KMS-11 (cell line): ENCODE results near the gene CIBAR2.
"Not testable (repeated sequence)": the region's sequence is repeated elsewhere in the genome, so short reads cannot be mapped to it uniquely, and the experiment has no call there.

Experiments used
- H2AFZ ChIP-seq: fragments of 200-600 bp; sonication (generic); 2 replicates; pipeline ENCODE4 v1.6.1; 2016; ENCODE audit warnings: antibody characterized with exemption, mixed run types, low read depth
- H3K27ac ChIP-seq: fragments of 200-600 bp; sonication (generic); 2 replicates; pipeline ENCODE4 v1.6.1; 2016; ENCODE audit warnings: mild to moderate bottlenecking, mixed run types
- H3K27me3 ChIP-seq: fragments of 200-600 bp; sonication (generic); 2 replicates; pipeline ENCODE4 v1.6.1; 2017; ENCODE audit warnings: mild to moderate bottlenecking, low read depth, mixed run types, moderate library complexity; ENCODE audit not compliant: insufficient read depth
- H3K36me3 ChIP-seq: fragments of 200-600 bp; sonication (generic); 2 replicates; pipeline ENCODE4 v1.6.1; 2017; ENCODE audit warnings: mild to moderate bottlenecking, mixed run types; ENCODE audit not compliant: insufficient read depth
- H3K4me1 ChIP-seq: fragments of 200-600 bp; sonication (generic); 2 replicates; pipeline ENCODE4 v1.6.1; 2016; ENCODE audit warnings: mild to moderate bottlenecking, low read depth, mixed run types; ENCODE audit not compliant: poor library complexity, severe bottlenecking
- H3K4me2 ChIP-seq: fragments of 200-600 bp; sonication (generic); 2 replicates; pipeline ENCODE4 v1.7.0; 2016; ENCODE audit warnings: mild to moderate bottlenecking, mixed run types
- H3K4me3 ChIP-seq: fragments of 200-600 bp; sonication (generic); IDR thresholded peaks from 2 replicates; pipeline ENCODE4 v1.6.1; 2017; ENCODE audit warnings: low read depth, low read length, mixed read lengths; ENCODE audit not compliant: insufficient read depth
- H3K79me2 ChIP-seq: fragments of 200-600 bp; sonication (generic); 2 replicates; pipeline ENCODE4 v1.6.1; 2016; ENCODE audit warnings: low read depth, mixed run types; ENCODE audit not compliant: insufficient read depth
- H3K9ac ChIP-seq: fragments of 200-600 bp; sonication (generic); 2 replicates; pipeline ENCODE4 v1.6.1; 2016; ENCODE audit warnings: mild to moderate bottlenecking, mixed run types
- H4K20me1 ChIP-seq: fragments of 200-600 bp; sonication (generic); 2 replicates; pipeline ENCODE4 v1.6.1; 2016; ENCODE audit warnings: mild to moderate bottlenecking, mixed run types; ENCODE audit not compliant: insufficient read depth
- TF ChIP-seq, protein P1 (sequence below): fragments of 200-600 bp; sonication (generic); conservative IDR thresholded peaks from 2 replicates; pipeline ENCODE4 v1.6.1; 2017; ENCODE audit warnings: low read depth, mild to moderate bottlenecking, antibody characterized with exemption, low read length, moderate library complexity, mixed read lengths

The CIBAR2 gene

DNA sequence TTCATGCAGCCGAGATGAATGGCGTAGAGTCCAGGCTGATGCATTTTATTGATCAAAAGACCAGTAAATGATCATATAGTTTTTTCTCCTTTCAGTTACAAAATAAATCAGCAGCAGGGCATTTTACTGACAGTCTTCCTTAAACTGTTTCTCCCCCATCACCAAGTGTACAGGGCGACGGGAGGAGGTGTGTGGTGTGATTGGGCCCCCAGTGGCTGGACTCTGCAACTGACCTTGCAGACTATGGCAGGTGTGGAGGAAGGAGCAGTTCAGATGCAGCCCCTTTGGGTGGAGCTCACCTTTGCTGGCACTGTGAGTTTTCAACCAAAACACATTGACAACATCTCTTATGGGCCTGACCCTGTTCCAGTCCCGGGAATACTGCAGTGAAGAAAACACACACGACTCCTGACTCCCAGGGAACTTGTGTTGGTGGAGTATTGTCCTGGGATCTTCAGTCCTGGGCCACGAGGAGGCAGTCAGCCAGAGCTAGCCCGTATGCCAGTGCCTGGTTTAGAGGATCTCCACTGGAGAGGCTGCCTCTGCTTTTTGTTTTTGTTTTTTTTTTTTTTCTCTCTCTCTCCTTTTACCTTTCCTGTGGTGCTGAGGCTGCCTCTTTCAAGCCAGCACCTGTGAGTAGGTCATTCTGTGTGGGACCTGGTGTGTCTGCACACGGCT is 54.9 kb downstream of the CIBAR2 start:
- Histone ChIP-seq H3K36me3 (no peaks in the 10 kb centered on the region), H3K9ac (no peak overlapping the region), H4K20me1 (no peaks in the 10 kb centered on the region), H3K4me1 (peaks cover 14% of the 10 kb centered on the region), H3K4me2 (no peak overlapping the region), H3K4me3 (no peak overlapping the region), H3K27ac (no peak overlapping the region), H2AFZ (no peak overlapping the region), H3K27me3 (no peaks in the 10 kb centered on the region), H3K79me2 (no peaks in the 10 kb centered on the region)
- TF ChIP-seq, protein P1, sequence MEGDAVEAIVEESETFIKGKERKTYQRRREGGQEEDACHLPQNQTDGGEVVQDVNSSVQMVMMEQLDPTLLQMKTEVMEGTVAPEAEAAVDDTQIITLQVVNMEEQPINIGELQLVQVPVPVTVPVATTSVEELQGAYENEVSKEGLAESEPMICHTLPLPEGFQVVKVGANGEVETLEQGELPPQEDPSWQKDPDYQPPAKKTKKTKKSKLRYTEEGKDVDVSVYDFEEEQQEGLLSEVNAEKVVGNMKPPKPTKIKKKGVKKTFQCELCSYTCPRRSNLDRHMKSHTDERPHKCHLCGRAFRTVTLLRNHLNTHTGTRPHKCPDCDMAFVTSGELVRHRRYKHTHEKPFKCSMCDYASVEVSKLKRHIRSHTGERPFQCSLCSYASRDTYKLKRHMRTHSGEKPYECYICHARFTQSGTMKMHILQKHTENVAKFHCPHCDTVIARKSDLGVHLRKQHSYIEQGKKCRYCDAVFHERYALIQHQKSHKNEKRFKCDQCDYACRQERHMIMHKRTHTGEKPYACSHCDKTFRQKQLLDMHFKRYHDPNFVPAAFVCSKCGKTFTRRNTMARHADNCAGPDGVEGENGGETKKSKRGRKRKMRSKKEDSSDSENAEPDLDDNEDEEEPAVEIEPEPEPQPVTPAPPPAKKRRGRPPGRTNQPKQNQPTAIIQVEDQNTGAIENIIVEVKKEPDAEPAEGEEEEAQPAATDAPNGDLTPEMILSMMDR = no peak

DNA sequence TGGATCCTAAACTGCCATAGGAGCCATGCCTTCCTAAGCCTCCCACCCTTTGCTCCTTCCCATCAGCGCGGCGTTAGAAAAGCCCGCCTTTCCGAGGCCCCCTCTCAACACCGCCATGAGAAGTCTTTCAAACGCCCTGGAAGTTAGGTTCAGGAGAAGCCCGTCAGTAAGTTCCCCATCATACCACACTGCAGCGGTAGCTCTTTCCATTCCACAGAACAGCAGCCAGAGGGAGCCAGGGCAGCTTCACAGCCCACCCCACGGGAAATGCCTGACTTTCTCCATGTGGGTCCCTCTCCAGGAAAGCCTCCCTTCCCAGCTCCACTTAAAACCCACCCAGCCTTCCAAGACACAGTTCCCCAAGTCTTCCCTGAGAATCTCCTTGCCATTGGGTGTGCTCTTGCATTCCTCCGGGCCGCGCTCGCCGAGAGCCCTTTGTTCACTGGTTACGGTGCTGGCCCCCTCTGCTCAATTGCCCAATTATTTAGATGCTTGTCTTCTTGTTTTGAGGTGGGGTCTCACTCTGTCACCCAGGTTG is 56.0 kb downstream of the CIBAR2 start:
- Histone ChIP-seq H3K4me1 (peaks cover 14% of the 10 kb centered on the region), H3K27me3 (no peaks in the 10 kb centered on the region), H3K4me3 (no peak overlapping the region), H3K9ac (no peak overlapping the region), H3K4me2 (no peak overlapping the region), H3K27ac (no peak overlapping the region), H4K20me1 (no peaks in the 10 kb centered on the region), H3K79me2 (no peaks in the 10 kb centered on the region), H2AFZ (no peak overlapping the region), H3K36me3 (no peaks in the 10 kb centered on the region)
- TF ChIP-seq, protein P1 = no peak

DNA sequence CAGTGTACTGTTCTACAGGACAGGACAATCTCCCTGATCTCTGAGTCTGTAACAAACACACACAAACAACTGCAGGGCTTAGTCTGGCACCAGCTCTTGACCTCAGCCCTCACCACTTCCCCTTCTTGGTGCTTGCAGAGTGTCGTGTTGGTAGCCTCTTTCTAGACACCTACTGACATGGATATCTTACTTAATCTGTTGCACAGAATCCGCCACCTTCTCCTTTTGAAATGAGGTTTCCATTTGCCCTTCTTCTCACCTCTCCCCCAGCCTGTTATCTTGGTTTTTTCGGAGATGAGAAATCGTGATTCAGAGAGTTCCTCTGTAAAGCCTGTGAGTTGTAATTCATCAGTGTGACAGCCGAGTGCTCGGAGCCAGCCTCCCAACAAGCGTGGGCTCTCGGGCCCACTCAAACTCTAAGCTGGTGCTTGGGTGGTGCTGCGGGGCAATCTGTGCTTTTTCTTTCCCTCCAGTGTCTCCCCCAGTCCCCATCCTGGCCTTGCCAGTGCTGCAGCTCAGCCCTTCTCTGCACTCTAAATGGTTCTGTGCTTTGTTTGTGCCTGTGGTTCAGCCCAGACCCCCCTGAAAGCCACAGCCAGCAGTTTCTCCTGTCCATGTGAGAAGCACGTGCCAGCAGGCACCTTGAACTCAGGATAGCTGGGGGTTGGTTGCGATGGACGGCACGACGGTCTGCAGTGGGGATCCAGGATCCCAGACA is 56.6 kb downstream of the CIBAR2 start:
- no peak overlapping the region for H3K27ac ChIP-seq
- peaks cover 14% of the 10 kb centered on the region for H3K4me1 ChIP-seq
- no peak overlapping the region for H2AFZ ChIP-seq
- H3K4me3 ChIP-seq = no peak overlapping the region
- no peaks in the 10 kb centered on the region for H3K79me2 ChIP-seq
- H3K4me2 ChIP-seq = peak overlapping the region; percentile 55; the same call in 1 of the 2 replicates
- no peaks in the 10 kb centered on the region for H3K27me3 ChIP-seq
- H3K36me3 ChIP-seq = no peaks in the 10 kb centered on the region
- no peak overlapping the region for H3K9ac ChIP-seq
- no peaks in the 10 kb centered on the region for H4K20me1 ChIP-seq
- TF ChIP-seq, protein P1 = no peak

DNA sequence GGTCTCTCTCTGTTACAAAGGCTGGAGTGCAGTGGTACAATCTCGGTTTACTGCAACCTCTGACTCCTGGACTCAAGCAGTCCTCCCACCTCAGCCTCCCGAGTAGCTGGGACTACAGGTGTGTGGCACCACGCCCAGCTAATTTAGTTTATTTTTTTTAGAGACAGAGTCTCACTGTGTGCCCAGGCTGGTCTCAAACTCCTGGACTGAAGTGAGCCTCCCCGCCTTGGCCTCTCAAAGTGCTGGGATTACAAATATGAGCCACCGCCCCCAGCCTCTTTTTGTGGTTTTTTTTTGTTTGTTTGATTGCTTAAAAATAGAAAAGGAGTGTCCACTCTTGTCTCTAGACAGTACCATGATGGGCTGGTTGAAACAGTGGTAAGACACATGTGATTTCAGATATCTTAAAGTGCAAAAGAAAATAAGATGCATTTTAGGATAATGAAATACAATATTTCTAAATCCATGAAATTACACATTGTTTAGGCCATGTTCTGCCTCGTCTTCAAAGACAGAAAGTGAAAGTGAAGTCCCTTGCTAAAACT is 57.3 kb downstream of the CIBAR2 start:
- no peak overlapping the region for H2AFZ ChIP-seq
- no peaks in the 10 kb centered on the region for H3K36me3 ChIP-seq
- H3K4me3 ChIP-seq = no peak overlapping the region
- no peak overlapping the region for H3K9ac ChIP-seq
- H3K27ac ChIP-seq = no peak overlapping the region
- H3K79me2 ChIP-seq = no peaks in the 10 kb centered on the region
- H3K27me3 ChIP-seq = no peaks in the 10 kb centered on the region
- H4K20me1 ChIP-seq = no peaks in the 10 kb centered on the region
- peaks cover 14% of the 10 kb centered on the region for H3K4me1 ChIP-seq
- TF ChIP-seq, protein P1 = no peak
- H3K4me2 ChIP-seq = peak overlapping the region; percentile 55

DNA sequence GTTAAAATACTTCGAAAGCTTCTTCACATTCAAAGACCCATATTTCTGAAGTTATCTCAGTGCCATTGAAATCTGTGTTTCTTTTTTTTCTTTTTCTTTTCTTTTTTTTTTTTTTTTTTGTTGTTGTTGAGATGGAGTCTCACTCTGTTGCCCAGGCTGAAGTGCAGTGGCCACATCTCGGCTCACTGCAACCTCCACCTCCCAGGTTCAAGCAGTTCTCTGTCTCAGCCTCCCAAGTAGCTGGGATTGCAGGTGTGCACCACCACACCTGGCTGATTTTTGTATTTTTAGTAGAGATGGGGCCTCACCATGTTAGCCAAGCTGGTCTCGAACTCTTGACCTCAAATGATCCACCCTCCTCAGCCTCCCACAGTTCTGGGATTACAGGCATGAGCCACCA is 58.0 kb downstream of the CIBAR2 start:
- not testable (repeated sequence) for H3K79me2 ChIP-seq, H4K20me1 ChIP-seq, H3K36me3 ChIP-seq, H3K9ac ChIP-seq, H3K4me3 ChIP-seq, H2AFZ ChIP-seq, H3K4me2 ChIP-seq, H3K27me3 ChIP-seq, H3K27ac ChIP-seq
- H3K4me1 ChIP-seq = peaks cover 14% of the 10 kb centered on the region
